ENCODE measurements around the gene DLL1.
"Not testable (repeated sequence)": the region's sequence is repeated elsewhere in the genome, so short reads cannot be mapped to it uniquely, and the experiment has no call there.

The DLL1 gene

GRCh38 chr6:170268216-170269129 is 22.4 kb downstream of the DLL1 start:
- DNase-seq (ENCODE audit: low read depth in 2 of 2): no peak

GRCh38 chr6:170267688-170268087 is 23.2 kb downstream of the DLL1 start:
- no peak for DNase-seq (ENCODE audit: low read depth in 2 of 2)

- DNase-seq (ENCODE audit: low read depth in 2 of 2): no peak
These were observed 24.6 kb downstream of the DLL1 start for GRCh38 chr6:170266061-170266825.

GRCh38 chr6:170265655-170266054 is 25.2 kb downstream of the DLL1 start:
- DNase-seq (ENCODE audit: low read depth in 2 of 2): no peak

GRCh38 chr6:170264644-170265043 is 26.2 kb downstream of the DLL1 start:
- DNase-seq (ENCODE audit: low read depth in 2 of 2): not testable (repeated sequence)

- no peak for DNase-seq (ENCODE audit: low read depth in 2 of 2)
These were observed 26.8 kb downstream of the DLL1 start for GRCh38 chr6:170264086-170264485.

- DNase-seq (ENCODE audit: low read depth in 2 of 2): no peak
These were observed 27.5 kb downstream of the DLL1 start for GRCh38 chr6:170263410-170263809.

- DNase-seq (ENCODE audit: low read depth in 2 of 2): no peak
These were observed 28.3 kb downstream of the DLL1 start for GRCh38 chr6:170262489-170263088.

- DNase-seq (ENCODE audit: low read depth in 2 of 2): no peak
These were observed 29.0 kb downstream of the DLL1 start for GRCh38 chr6:170261643-170262488.

- no peak for DNase-seq (ENCODE audit: low read depth in 2 of 2)
These were observed 30.2 kb downstream of the DLL1 start for GRCh38 chr6:170260686-170261085.

GRCh38 chr6:170259278-170259677 is 31.6 kb downstream of the DLL1 start:
- no peak for DNase-seq (ENCODE audit: low read depth in 2 of 2)

- no peak for DNase-seq (ENCODE audit: low read depth in 2 of 2)
These were observed 32.5 kb downstream of the DLL1 start for GRCh38 chr6:170258407-170258806.

- no peak for DNase-seq (ENCODE audit: low read depth in 2 of 2)
These were observed 33.5 kb downstream of the DLL1 start for GRCh38 chr6:170257376-170257775.

- DNase-seq (ENCODE audit: low read depth in 2 of 2): no peak
These were observed 34.2 kb downstream of the DLL1 start for GRCh38 chr6:170256641-170257040.

GRCh38 chr6:170255426-170256125 is 35.3 kb downstream of the DLL1 start:
- DNase-seq (ENCODE audit: low read depth in 2 of 2): no peak

GRCh38 chr6:170254315-170255213 is 36.3 kb downstream of the DLL1 start:
- no peak for DNase-seq (ENCODE audit: low read depth in 2 of 2)

- no peak for DNase-seq (ENCODE audit: low read depth in 2 of 2)
These were observed 37.0 kb downstream of the DLL1 start for GRCh38 chr6:170253910-170254269.

GRCh38 chr6:170253226-170253909 is 37.5 kb downstream of the DLL1 start:
- no peak for DNase-seq (ENCODE audit: low read depth in 2 of 2)
